ENCODE results near the gene ELMO3. TPM values are rescaled to one million over a fixed set of nuclear protein-coding genes. Genes with fewer than 3 reads are reported as not detected.

ELMO3 gene
- total and polyA plus RNA-seq, 2 of the 13 experiments (the other 11 are each of a cell fraction or from before 2014, with no cell fraction given) = 2.6 to 4.0 TPM

GRCh38 chr16:67204076-67204475 is 5.1 kb downstream of the ELMO3 start:
- TF ChIP-seq KLF6 (CRISPR knock-in tag; IDR thresholded peaks at IDR 0.05) (no peak), ZNF296 (CRISPR knock-in tag; conservative IDR thresholded peaks at IDR 0.05) (no peak), POLR2A (IDR thresholded peaks at IDR 0.05; ENCODE audit: insufficient read depth in 1 of 2, low read depth in 2 of 2, low read length in 2 of 2) (no peak; a peak in 1 of 4 replicates), PRPF4 (IDR thresholded peaks at IDR 0.05; ENCODE audit: low read depth, low read length, poor library complexity, severe bottlenecking) (no peak), USF2 (IDR thresholded peaks at IDR 0.05; ENCODE audit: low read depth, low read length) (no peak), USF2 (CRISPR knock-in tag; IDR thresholded peaks at IDR 0.05; ENCODE audit: borderline replicate concordance) (no peak)
- ATAC-seq = no peak
- no peak overlapping the region for H3K27ac ChIP-seq (ENCODE audit: extremely low read length, insufficient read depth, low read length)

More at GRCh38 chr16:67204076-67204475, 5.1 kb downstream of the ELMO3 start:
- CTCF ChIA-PET (ENCODE audit: low intra/inter-chr PET ratio, low total read pairs) = no interaction called here
- Histone ChIP-seq H3K4me2 (ENCODE audit: low read depth, low read length) (no peak overlapping the region), H4K20me1 (ENCODE audit: insufficient read depth, low read length) (no peaks in the 10 kb centered on the region), H3K4me3 (replicated peaks in 1 of 3; ENCODE audit: insufficient read depth in 1 of 3, low read depth in 2 of 3, low read length in 3 of 3) (no peak overlapping the region), H3K9ac (ENCODE audit: insufficient read depth, low read depth, low read length) (no peak overlapping the region), H3K36me3 (replicated peaks in 1 of 2; ENCODE audit: control insufficient read depth in 1 of 2, insufficient read depth in 2 of 2, low read length in 2 of 2) (peaks cover 27 to 30% of the 10 kb centered on the region in 2 experiments; a peak in 4 of 5 replicates), H3K27me3 (ENCODE audit: control insufficient read depth in 1 of 2, insufficient read depth in 2 of 2, low read length in 2 of 2) (no peaks in the 10 kb centered on the region), H3K9me3 (ENCODE audit: low read length) (no peaks in the 10 kb centered on the region), H3K79me2 (ENCODE audit: insufficient read depth, low read length) (no peaks in the 10 kb centered on the region), H2AFZ (ENCODE audit: low read length) (no peak overlapping the region), H3K4me1 (ENCODE audit: insufficient read depth, low read length) (peaks cover 34% of the 10 kb centered on the region)
- intact Hi-C loops (cut with micrococcal nuclease; ENCODE audit: unreplicated experiment) (no loop called here), in situ Hi-C loops (cut with HindIII; ENCODE audit: extremely low pct_ligation_motif_present, low pct_unique_long_range_greater_than_20kb) (no loop called here)
- WGBS (ENCODE audit: low lambda C conversion rate) = 96% methylated on average over 3 of the region's 4 CpGs
- BruUV-seq (replicated peaks) = no TSS peak
- FAIRE-seq (no peak), DNase-seq (ENCODE audit: low spot score) (no peak)
- POLR2A ChIA-PET = no interaction called here

Measured in HepG2 (cell line).